H1 (cell line): Measurements from ENCODE around the gene IL32. TPM values are rescaled to one million over a fixed set of nuclear protein-coding genes. Genes with fewer than 3 reads are reported as not detected.

Source experiments
- HDAC6 ChIP-seq: IDR thresholded peaks from one replicate; pipeline ENCODE4 v1.7.1; 2012; ENCODE audit warnings: low read depth, mild to moderate bottlenecking, inconsistent platforms, low read length, moderate library complexity
- polyA plus RNA-seq, 7 experiments: library from polyadenylated mRNA; depleted of rRNA in 3 of 7; stranded (reverse) in 5 of 7; unstranded in 2 of 7; fragments of >200 nt in 5 of 7; fragments of 200-250 nt in 2 of 7; gene quantifications; 1 replicate in 5 of 7; 2 replicates in 1 of 7; 4 replicates in 1 of 7; pipeline versions ENCODE4 v1.2.1 to v1.2.3, GENCODE V29; 2011 to 2013; ENCODE audit warnings: missing spikeins in 2 of 7, mixed read lengths in 2 of 7
- total RNA-seq: library from RNA; stranded (reverse); fragmentation: NEBNext Ultra II Directional; extraction: Animal tissue kit (Norgen Biotek cat#: 25700); gene quantifications from 2 replicates; pipeline ENCODE4 v1.2.1, GENCODE V29; 2021

IL32 gene
- total and polyA plus RNA-seq, 2 of the 8 experiments (the other 6 are each of a cell fraction or from before 2014, with no cell fraction given), result 2.7 to 5.0 TPM

GRCh38 chr16:3112058-3112880 lies 46.8 kb downstream of the IL32 start, which contains the start of gene ZNF205 (continued):
- TF ChIP-seq HDAC6, result no peak
- TF ChIP-seq, all 59 proteins: peak for 26
